ENCODE measurements around the gene PCDHA9. TPM values are rescaled to one million over a fixed set of nuclear protein-coding genes. Genes with fewer than 3 reads are reported as not detected.
A peak's percentile ranks its signal among the peaks of the same experiment; 100 is the strongest.
"Not testable (repeated sequence)": the region's sequence is repeated elsewhere in the genome, so short reads cannot be mapped to it uniquely, and the experiment has no call there.

Gene PCDHA9
- total RNA-seq, 1 donor from 2014 or later: under 0.01 TPM

DNA sequence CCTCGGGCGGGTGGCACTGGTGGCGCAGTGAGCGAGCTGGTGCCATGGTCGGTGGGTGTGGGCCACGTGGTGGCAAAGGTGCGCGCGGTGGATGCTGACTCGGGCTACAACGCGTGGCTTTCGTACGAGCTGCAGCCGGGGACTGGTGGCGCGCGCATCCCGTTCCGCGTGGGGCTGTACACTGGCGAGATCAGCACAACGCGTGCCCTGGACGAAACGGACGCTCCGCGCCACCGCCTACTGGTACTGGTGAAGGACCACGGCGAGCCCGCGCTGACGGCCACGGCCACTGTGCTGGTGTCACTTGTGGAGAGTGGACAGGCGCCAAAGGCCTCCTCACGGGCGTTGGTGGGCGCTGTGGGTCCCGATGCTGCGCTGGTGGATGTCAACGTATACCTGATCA, 39.3 kb upstream of the PCDHA9 start:
- no peak for DNase-seq (ENCODE audit: low read depth)

DNA sequence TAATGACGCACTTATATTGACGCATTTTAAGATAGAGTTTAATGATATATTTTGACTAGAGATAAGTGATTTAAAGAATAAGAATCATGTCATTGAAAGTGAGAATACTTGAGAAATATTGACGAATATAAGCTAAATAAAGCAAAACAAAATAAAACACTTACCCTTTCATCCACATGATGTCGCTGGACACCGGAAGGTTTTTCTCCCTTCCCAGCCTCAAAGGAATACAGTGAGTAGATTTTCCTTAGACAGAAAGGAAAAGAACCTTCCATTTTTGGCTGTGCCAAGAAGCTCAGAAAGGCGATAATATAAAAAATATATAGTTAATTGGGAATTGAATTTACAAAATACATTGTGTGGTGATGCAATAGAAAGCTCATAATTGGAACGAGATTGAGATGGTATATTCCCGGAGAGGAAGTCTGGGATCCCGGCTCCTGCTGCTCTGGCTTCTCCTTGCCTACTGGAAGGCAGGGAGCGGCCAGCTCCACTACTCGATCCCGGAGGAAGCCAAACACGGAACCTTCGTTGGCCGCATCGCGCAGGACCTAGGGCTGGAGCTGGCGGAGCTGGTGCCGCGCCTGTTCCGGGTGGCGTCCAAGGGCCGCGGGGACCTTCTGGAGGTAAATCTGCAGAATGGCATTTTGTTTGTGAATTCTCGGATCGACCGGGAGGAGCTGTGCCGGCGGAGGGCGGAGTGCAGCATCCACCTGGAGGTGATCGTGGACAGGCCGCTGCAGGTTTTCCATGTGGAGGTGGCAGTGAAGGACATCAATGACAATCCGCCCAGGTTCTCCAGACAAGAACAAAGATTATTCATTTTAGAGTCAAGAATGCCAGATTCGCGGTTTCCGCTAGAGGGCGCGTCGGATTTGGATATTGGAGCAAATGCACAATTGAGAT, 26.6 kb upstream of the PCDHA9 start, which contains the start of gene PCDHA5:
Gene PCDHA5, plus strand, starts transcription at position 239 of the 906 bp plus-strand sequence.
- Histone ChIP-seq H3K27me3 (ENCODE audit: control insufficient read depth, insufficient read depth, low read length) (no peaks in the 10 kb centered on the region), H3K36me3 (ENCODE audit: control insufficient read depth, insufficient read depth, low read length) (no peaks in the 10 kb centered on the region), H3K4me3 (ENCODE audit: low read depth, low read length) (no peak within 1 kb of the TSS)
- DNase-seq (ENCODE audit: low read depth): no peak
- TF ChIP-seq, protein P1, sequence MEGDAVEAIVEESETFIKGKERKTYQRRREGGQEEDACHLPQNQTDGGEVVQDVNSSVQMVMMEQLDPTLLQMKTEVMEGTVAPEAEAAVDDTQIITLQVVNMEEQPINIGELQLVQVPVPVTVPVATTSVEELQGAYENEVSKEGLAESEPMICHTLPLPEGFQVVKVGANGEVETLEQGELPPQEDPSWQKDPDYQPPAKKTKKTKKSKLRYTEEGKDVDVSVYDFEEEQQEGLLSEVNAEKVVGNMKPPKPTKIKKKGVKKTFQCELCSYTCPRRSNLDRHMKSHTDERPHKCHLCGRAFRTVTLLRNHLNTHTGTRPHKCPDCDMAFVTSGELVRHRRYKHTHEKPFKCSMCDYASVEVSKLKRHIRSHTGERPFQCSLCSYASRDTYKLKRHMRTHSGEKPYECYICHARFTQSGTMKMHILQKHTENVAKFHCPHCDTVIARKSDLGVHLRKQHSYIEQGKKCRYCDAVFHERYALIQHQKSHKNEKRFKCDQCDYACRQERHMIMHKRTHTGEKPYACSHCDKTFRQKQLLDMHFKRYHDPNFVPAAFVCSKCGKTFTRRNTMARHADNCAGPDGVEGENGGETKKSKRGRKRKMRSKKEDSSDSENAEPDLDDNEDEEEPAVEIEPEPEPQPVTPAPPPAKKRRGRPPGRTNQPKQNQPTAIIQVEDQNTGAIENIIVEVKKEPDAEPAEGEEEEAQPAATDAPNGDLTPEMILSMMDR (IDR thresholded peaks at IDR 0.05; ENCODE audit: insufficient read depth, low read length, poor library complexity, severe bottlenecking): peak; percentile 36

More for the DNA sequence above, 39.3 kb upstream of the PCDHA9 start:
- TF ChIP-seq, protein P1 (IDR thresholded peaks at IDR 0.05; ENCODE audit: insufficient read depth, low read length, poor library complexity, severe bottlenecking): no peak
- Histone ChIP-seq H3K27me3 (ENCODE audit: control insufficient read depth, insufficient read depth, low read length) (no peaks in the 10 kb centered on the region), H3K36me3 (ENCODE audit: control insufficient read depth, insufficient read depth, low read length) (no peaks in the 10 kb centered on the region), H3K4me3 (ENCODE audit: low read depth, low read length) (no peak overlapping the region)

DNA sequence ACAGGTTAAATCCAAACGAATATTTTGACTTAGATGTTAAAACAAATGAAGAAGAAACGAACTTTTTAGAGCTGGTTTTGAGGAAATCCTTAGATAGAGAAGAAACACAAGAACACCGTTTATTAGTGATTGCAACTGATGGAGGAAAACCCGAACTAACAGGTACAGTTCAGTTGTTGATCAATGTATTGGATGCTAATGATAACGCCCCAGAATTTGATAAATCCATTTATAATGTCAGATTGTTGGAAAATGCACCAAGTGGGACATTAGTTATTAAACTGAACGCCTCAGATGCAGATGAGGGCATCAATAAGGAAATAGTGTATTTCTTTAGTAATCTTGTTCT, 25.9 kb upstream of the PCDHA9 start:
- no peak overlapping the region for H3K4me3 ChIP-seq (ENCODE audit: low read depth, low read length)
- H3K36me3 ChIP-seq (ENCODE audit: control insufficient read depth, insufficient read depth, low read length): no peaks in the 10 kb centered on the region
- TF ChIP-seq, protein P1 (IDR thresholded peaks at IDR 0.05; ENCODE audit: insufficient read depth, low read length, poor library complexity, severe bottlenecking): no peak
- no peak for DNase-seq (ENCODE audit: low read depth)
- no peaks in the 10 kb centered on the region for H3K27me3 ChIP-seq (ENCODE audit: control insufficient read depth, insufficient read depth, low read length)

DNA sequence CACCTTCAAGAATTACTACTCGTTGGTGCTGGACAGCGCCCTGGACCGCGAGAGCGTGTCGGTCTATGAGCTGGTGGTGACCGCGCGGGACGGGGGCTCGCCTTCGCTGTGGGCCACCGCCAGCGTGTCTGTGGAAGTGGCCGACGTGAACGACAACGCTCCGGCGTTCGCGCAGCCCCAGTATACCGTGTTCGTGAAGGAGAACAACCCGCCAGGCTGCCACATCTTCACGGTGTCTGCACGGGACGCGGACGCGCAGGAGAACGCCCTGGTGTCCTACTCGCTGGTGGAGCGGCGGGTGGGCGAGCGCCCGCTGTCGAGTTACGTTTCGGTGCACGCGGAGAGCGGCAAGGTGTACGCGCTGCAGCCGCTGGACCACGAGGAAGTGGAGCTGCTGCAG, 25.2 kb upstream of the PCDHA9 start:
- H3K36me3 ChIP-seq (ENCODE audit: control insufficient read depth, insufficient read depth, low read length); H3K27me3 ChIP-seq (ENCODE audit: control insufficient read depth, insufficient read depth, low read length); H3K4me3 ChIP-seq (ENCODE audit: low read depth, low read length); DNase-seq (ENCODE audit: low read depth): not testable (repeated sequence)

DNA sequence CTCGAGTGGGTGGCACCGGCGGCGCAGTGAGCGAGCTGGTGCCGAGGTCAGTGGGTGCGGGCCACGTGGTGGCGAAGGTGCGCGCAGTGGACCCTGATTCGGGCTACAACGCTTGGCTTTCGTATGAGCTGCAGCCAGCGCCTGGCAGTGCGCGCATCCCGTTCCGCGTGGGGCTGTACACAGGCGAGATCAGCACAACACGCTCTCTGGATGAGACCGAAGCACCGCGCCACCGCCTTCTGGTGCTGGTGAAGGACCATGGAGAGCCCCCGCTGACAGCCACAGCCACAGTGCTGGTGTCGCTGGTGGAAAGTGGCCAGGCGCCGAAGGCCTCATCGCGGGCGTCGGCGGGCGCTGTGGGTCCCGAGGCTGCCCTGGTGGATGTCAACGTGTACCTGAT, 24.7 kb upstream of the PCDHA9 start:
- H3K4me3 ChIP-seq (ENCODE audit: low read depth, low read length): no peak overlapping the region
- H3K27me3 ChIP-seq (ENCODE audit: control insufficient read depth, insufficient read depth, low read length): no peaks in the 10 kb centered on the region
- H3K36me3 ChIP-seq (ENCODE audit: control insufficient read depth, insufficient read depth, low read length): no peaks in the 10 kb centered on the region
- TF ChIP-seq, protein P1 (IDR thresholded peaks at IDR 0.05; ENCODE audit: insufficient read depth, low read length, poor library complexity, severe bottlenecking): no peak
- no peak for DNase-seq (ENCODE audit: low read depth)

DNA sequence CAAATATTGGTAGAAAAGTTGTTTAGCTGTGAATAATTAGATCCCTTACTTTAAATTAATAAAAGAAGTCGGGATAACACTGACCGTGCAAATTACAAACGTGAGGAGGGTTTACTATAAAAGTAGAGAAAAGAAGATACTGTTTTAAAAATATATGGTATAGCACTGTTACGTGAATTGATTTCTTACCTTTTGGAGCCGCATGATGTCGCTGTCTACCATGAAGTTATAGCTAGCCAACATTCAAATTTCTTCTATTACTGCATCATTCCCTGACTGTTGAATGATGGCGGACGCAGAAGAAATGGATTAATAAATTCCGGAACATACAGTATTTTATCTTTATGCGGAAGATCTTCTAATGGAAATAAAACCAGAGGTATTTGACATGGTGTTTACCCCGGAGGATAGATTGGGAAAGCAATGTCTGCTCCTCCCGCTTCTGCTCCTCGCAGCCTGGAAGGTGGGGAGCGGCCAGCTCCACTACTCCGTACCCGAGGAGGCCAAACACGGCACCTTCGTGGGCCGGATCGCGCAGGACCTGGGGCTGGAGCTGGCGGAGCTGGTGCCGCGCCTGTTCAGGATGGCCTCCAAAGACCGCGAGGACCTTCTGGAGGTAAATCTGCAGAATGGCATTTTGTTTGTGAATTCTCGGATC, 20.3 kb upstream of the PCDHA9 start, which contains the start of gene PCDHA6:
Gene PCDHA6, plus strand, starts transcription at position 257 of the 658 bp plus-strand sequence. Its CDS starts 132 bp downstream, at position 389.
- no peaks in the 10 kb centered on the region for H3K36me3 ChIP-seq (ENCODE audit: control insufficient read depth, insufficient read depth, low read length)
- DNase-seq (ENCODE audit: low read depth): no peak
- H3K27me3 ChIP-seq (ENCODE audit: control insufficient read depth, insufficient read depth, low read length): no peaks in the 10 kb centered on the region
- TF ChIP-seq, protein P1 (IDR thresholded peaks at IDR 0.05; ENCODE audit: insufficient read depth, low read length, poor library complexity, severe bottlenecking): no peak
- no peak within 1 kb of the TSS for H3K4me3 ChIP-seq (ENCODE audit: low read depth, low read length)

All from kidney epithelial cell (primary cell).